Neural cell (in vitro differentiated cells): ENCODE results near the gene HOXC6. TPM values are rescaled to one million over a fixed set of nuclear protein-coding genes. Genes with fewer than 3 reads are reported as not detected.

ENCODE experiments used
- H2AFZ ChIP-seq: fragments of 200-600, 300-800 bp; sonication (generic), shearing (Covaris generic); 2 replicates; pipeline ENCODE4 v1.6.0; 2014; ENCODE audit warnings: low read depth, mild to moderate bottlenecking, antibody characterized with exemption, low read length, moderate library complexity
- H3F3A ChIP-seq: fragments of 200-600 bp; shearing (Covaris generic); 2 replicates; pipeline ENCODE4 v1.6.1; 2016; ENCODE audit warnings: mild to moderate bottlenecking, moderate library complexity, mixed read lengths, antibody characterized with exemption, low read length; ENCODE audit not compliant: insufficient read depth, poor library complexity, severe bottlenecking
- H3K27ac ChIP-seq: fragments of 200-600, 300-800 bp; sonication (generic), shearing (Covaris generic); 2 replicates; pipeline ENCODE4 v1.5.1; 2014; ENCODE audit warnings: mild to moderate bottlenecking, low read length, moderate library complexity
- H3K27me3 ChIP-seq: fragments of 300-800, 200-600 bp; sonication (generic), shearing (Covaris generic); 2 replicates; pipeline ENCODE4 v1.6.0; 2014; ENCODE audit warnings: mild to moderate bottlenecking, low read depth, low read length, moderate library complexity; ENCODE audit not compliant: insufficient read depth
- H3K36me3 ChIP-seq: fragments of 300-800, 200-600 bp; sonication (generic), shearing (Covaris generic); 2 replicates; pipeline ENCODE4 v1.5.1; 2014; ENCODE audit warnings: mild to moderate bottlenecking, antibody characterized with exemption, low read length, moderate library complexity; ENCODE audit not compliant: insufficient read depth
- H3K4me2 ChIP-seq: fragments of 300-800, 200-600 bp; sonication (generic), shearing (Covaris generic); 2 replicates; pipeline ENCODE4 v1.6.0; 2014; ENCODE audit warnings: mild to moderate bottlenecking, low read length
- H3K4me3 ChIP-seq: fragments of 300-800, 200-600 bp; sonication (generic), shearing (Covaris generic); 2 replicates; pipeline ENCODE4 v1.5.1; 2014; ENCODE audit warnings: mild to moderate bottlenecking, low read length, moderate library complexity
- H3K79me2 ChIP-seq: fragments of 200-600 bp; shearing (Covaris generic); replicated peaks from 2 replicates; pipeline ENCODE4 v1.6.0; 2014; ENCODE audit warnings: mild to moderate bottlenecking, low read length, moderate library complexity; ENCODE audit not compliant: insufficient read depth
- H3K9ac ChIP-seq: fragments of 300-800, 200-600 bp; sonication (generic), shearing (Covaris generic); 2 replicates; pipeline ENCODE4 v1.6.1; 2016; ENCODE audit warnings: mild to moderate bottlenecking, low read length, mixed read lengths
- H3K9me2 ChIP-seq: fragments of 200-600 bp; shearing (Covaris generic); 2 replicates; pipeline ENCODE4 v1.6.1; 2016; ENCODE audit warnings: mild to moderate bottlenecking, low read length, mixed read lengths; ENCODE audit not compliant: insufficient read depth
- H3K9me3 ChIP-seq: fragments of 200-600, 300-800 bp; sonication (generic), shearing (Covaris generic); 2 replicates; pipeline ENCODE4 v1.6.1; 2016; ENCODE audit warnings: mild to moderate bottlenecking, mixed run types, low read length, moderate library complexity, mixed read lengths
- H4K20me1 ChIP-seq: fragments of 200-600 bp; shearing (Covaris generic); 2 replicates; pipeline ENCODE4 v1.6.1; 2016; ENCODE audit warnings: mild to moderate bottlenecking, mixed run types; ENCODE audit not compliant: insufficient read depth
- EP300 ChIP-seq: fragments of 450-650 bp; conservative IDR thresholded peaks from 2 replicates; pipeline ENCODE4 v1.6.1; 2014; ENCODE audit warnings: antibody characterized with exemption, mild to moderate bottlenecking, moderate library complexity; ENCODE audit not compliant: poor library complexity, severe bottlenecking
- EZH2 ChIP-seq: fragments of 200-600, 300-800 bp; shearing (Covaris generic), sonication (generic); IDR thresholded peaks from 2 replicates; pipeline ENCODE4 v1.6.1; 2014; ENCODE audit warnings: antibody characterized with exemption, low read length, borderline replicate concordance, mild to moderate bottlenecking; ENCODE audit not compliant: insufficient read depth, poor library complexity, severe bottlenecking
- MXI1 ChIP-seq: fragments of 450-650 bp; conservative IDR thresholded peaks from 2 replicates; pipeline ENCODE4 v1.6.1; 2014; ENCODE audit warnings: antibody characterized with exemption, mild to moderate bottlenecking; ENCODE audit not compliant: poor library complexity, severe bottlenecking
- POLR2AphosphoS5 ChIP-seq: IDR thresholded peaks from 2 replicates; pipeline ENCODE4 v1.6.1; 2012
- RAD21 ChIP-seq: fragments of 450-650 bp; conservative IDR thresholded peaks from 2 replicates; pipeline ENCODE4 v1.6.1; 2014; ENCODE audit warnings: antibody characterized with exemption, mild to moderate bottlenecking, moderate library complexity
- SMC3 ChIP-seq: fragments of 450-650 bp; conservative IDR thresholded peaks from 2 replicates; pipeline ENCODE4 v1.6.1; 2014; ENCODE audit warnings: antibody characterized with exemption, mild to moderate bottlenecking, moderate library complexity; ENCODE audit not compliant: poor library complexity
- TAF1 ChIP-seq: IDR thresholded peaks from 2 replicates; pipeline ENCODE4 v1.6.1; 2012; ENCODE audit warnings: low read depth
- polyA plus RNA-seq: library from polyadenylated mRNA; depleted of rRNA; stranded (reverse); fragments of >200 nt; gene quantifications from 2 replicates; pipeline ENCODE4 v1.2.3, GENCODE V29; 2014
- TF ChIP-seq, protein P1 (sequence below): fragments of 450-650 bp; IDR thresholded peaks from 2 replicates; pipeline ENCODE4 v1.5.1; 2014; ENCODE audit warnings: antibody characterized with exemption, mild to moderate bottlenecking, moderate library complexity; ENCODE audit not compliant: poor library complexity, severe bottlenecking
- TF ChIP-seq, protein P2 (sequence below): IDR thresholded peaks from 2 replicates; pipeline ENCODE4 v1.6.1; 2012; ENCODE audit warnings: borderline replicate concordance

HOXC6 gene
- polyA plus RNA-seq, 1 donor from 2014 or later = not detected

DNA sequence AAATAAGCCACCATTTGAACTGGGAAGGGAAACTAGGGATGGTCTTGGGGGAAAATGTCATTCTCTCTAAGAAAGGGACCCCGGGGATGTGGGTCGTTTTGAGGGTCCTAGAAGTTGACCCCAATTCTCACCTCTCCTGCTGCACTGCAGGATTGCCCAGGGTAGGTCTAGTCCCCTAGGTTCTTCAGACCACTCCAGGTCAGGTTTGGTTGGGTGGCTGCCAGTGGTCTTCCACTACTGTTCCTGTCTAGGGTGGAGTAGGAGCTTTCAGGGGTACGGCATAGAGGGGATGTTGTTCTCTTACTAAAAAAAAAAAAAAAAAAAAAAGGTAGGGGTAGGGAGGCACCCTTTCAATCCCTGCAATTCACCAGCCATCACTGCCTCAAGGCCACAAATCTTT, 12.2 kb upstream of the HOXC6 start:
- H3K27ac ChIP-seq = no peak overlapping the region
- no peak overlapping the region for H3K9ac ChIP-seq
- peaks cover 98% of the 10 kb centered on the region for H3K27me3 ChIP-seq
- no peaks in the 10 kb centered on the region for H3F3A ChIP-seq
- no peaks in the 10 kb centered on the region for H3K9me3 ChIP-seq
- H3K9me2 ChIP-seq = no peaks in the 10 kb centered on the region
- TF ChIP-seq RAD21 = no peak
- TF ChIP-seq EP300 = no peak
- TF ChIP-seq, protein P1, sequence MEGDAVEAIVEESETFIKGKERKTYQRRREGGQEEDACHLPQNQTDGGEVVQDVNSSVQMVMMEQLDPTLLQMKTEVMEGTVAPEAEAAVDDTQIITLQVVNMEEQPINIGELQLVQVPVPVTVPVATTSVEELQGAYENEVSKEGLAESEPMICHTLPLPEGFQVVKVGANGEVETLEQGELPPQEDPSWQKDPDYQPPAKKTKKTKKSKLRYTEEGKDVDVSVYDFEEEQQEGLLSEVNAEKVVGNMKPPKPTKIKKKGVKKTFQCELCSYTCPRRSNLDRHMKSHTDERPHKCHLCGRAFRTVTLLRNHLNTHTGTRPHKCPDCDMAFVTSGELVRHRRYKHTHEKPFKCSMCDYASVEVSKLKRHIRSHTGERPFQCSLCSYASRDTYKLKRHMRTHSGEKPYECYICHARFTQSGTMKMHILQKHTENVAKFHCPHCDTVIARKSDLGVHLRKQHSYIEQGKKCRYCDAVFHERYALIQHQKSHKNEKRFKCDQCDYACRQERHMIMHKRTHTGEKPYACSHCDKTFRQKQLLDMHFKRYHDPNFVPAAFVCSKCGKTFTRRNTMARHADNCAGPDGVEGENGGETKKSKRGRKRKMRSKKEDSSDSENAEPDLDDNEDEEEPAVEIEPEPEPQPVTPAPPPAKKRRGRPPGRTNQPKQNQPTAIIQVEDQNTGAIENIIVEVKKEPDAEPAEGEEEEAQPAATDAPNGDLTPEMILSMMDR = no peak
- TF ChIP-seq EZH2 = no peak
- no peak for TF ChIP-seq SMC3
- no peak for TF ChIP-seq TAF1
- TF ChIP-seq, protein P2, sequence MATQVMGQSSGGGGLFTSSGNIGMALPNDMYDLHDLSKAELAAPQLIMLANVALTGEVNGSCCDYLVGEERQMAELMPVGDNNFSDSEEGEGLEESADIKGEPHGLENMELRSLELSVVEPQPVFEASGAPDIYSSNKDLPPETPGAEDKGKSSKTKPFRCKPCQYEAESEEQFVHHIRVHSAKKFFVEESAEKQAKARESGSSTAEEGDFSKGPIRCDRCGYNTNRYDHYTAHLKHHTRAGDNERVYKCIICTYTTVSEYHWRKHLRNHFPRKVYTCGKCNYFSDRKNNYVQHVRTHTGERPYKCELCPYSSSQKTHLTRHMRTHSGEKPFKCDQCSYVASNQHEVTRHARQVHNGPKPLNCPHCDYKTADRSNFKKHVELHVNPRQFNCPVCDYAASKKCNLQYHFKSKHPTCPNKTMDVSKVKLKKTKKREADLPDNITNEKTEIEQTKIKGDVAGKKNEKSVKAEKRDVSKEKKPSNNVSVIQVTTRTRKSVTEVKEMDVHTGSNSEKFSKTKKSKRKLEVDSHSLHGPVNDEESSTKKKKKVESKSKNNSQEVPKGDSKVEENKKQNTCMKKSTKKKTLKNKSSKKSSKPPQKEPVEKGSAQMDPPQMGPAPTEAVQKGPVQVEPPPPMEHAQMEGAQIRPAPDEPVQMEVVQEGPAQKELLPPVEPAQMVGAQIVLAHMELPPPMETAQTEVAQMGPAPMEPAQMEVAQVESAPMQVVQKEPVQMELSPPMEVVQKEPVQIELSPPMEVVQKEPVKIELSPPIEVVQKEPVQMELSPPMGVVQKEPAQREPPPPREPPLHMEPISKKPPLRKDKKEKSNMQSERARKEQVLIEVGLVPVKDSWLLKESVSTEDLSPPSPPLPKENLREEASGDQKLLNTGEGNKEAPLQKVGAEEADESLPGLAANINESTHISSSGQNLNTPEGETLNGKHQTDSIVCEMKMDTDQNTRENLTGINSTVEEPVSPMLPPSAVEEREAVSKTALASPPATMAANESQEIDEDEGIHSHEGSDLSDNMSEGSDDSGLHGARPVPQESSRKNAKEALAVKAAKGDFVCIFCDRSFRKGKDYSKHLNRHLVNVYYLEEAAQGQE = no peak
- no peak for TF ChIP-seq MXI1
- TF ChIP-seq POLR2AphosphoS5 = no peak
- no peaks in the 10 kb centered on the region for H3K36me3 ChIP-seq
- H3K4me2 ChIP-seq = no peak overlapping the region
- no peak overlapping the region for H3K4me3 ChIP-seq
- no peaks in the 10 kb centered on the region for H4K20me1 ChIP-seq
- no peaks in the 10 kb centered on the region for H3K79me2 ChIP-seq
- no peak overlapping the region for H2AFZ ChIP-seq

DNA sequence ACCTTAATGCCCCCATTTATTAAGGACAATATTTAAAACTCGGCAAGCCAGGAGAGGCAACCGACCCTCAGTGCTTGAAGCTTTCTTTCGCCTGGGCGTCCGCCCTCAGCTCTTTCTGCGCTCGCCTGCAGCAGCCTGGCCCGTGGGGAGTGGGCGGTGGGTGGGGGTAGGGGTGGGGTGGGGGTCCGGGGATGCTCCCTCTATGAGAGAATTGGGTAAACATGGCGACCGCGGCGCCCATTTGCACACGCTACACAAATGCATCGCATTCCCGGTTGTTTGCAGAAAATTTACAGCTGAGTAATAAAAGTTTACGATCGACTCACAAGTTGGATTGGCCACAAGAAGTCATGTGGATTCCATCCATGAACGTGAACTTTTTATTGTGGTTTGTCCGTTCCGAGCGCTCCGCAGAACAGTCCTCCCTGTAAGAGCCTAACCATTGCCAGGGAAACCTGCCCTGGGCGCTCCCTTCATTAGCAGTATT, 11.7 kb upstream of the HOXC6 start:
- H3K79me2 ChIP-seq = no peaks in the 10 kb centered on the region
- no peak overlapping the region for H3K9ac ChIP-seq
- no peak overlapping the region for H3K27ac ChIP-seq
- H4K20me1 ChIP-seq = no peaks in the 10 kb centered on the region
- H3K36me3 ChIP-seq = no peaks in the 10 kb centered on the region
- no peaks in the 10 kb centered on the region for H3K9me2 ChIP-seq
- peaks cover 98% of the 10 kb centered on the region for H3K27me3 ChIP-seq
- no peaks in the 10 kb centered on the region for H3K9me3 ChIP-seq
- H3F3A ChIP-seq = no peaks in the 10 kb centered on the region
- TF ChIP-seq, protein P2 = no peak
- no peak for TF ChIP-seq POLR2AphosphoS5
- no peak for TF ChIP-seq RAD21
- TF ChIP-seq, protein P1 = no peak
- no peak for TF ChIP-seq EZH2
- no peak for TF ChIP-seq TAF1
- no peak for TF ChIP-seq SMC3
- no peak for TF ChIP-seq EP300
- TF ChIP-seq MXI1 = no peak
- H3K4me3 ChIP-seq = no peak overlapping the region
- H3K4me2 ChIP-seq = no peak overlapping the region
- no peak overlapping the region for H2AFZ ChIP-seq
